Stimulated activated CD8-positive, alpha-beta memory T cell treated with anti-CD3 and anti-CD28 coated beads, Interleukin-4, amount 100 ng/mL, for 4 hours (primary cell): ENCODE measurements around the gene FOXN1.

Experiments used
- DNase-seq, 2 donors: peaks; one replicate each; pipeline ENCODE4 v3.0.0-alpha.2; 2020; ENCODE audit warnings: low read depth in 2 of 2, low spot score in 1 of 2

Gene FOXN1

GRCh38 chr17:28545787-28546415, 39.8 kb downstream of the FOXN1 start:
- DNase-seq = no peak

GRCh38 chr17:28547096-28547622, 41.0 kb downstream of the FOXN1 start:
- DNase-seq = no peak

GRCh38 chr17:28547623-28548416, 41.7 kb downstream of the FOXN1 start:
- DNase-seq = no peak

GRCh38 chr17:28548417-28549130, 42.4 kb downstream of the FOXN1 start:
- no peak for DNase-seq

- DNase-seq = peak in 1 of 2 donors; percentile 21
Measured at GRCh38 chr17:28549236-28550132, 43.3 kb downstream of the FOXN1 start.

- no peak for DNase-seq
Measured at GRCh38 chr17:28550858-28551257, 44.7 kb downstream of the FOXN1 start.

- no peak for DNase-seq
Measured at GRCh38 chr17:28551421-28552175, 45.5 kb downstream of the FOXN1 start.

- DNase-seq = peak; percentile 48 to 52
Measured at GRCh38 chr17:28552176-28552999, 46.2 kb downstream of the FOXN1 start, which contains the start of gene UNC119. Gene UNC119, minus strand, starts transcription at chr17:28552624. Its CDS starts 67 bp downstream, at chr17:28552557.

GRCh38 chr17:28553000-28553505, 46.9 kb downstream of the FOXN1 start:
- DNase-seq = no peak

GRCh38 chr17:28554565-28554964, 48.4 kb downstream of the FOXN1 start:
- no peak for DNase-seq

- DNase-seq = no peak
Measured at GRCh38 chr17:28555022-28555421, 48.9 kb downstream of the FOXN1 start.

GRCh38 chr17:28563475-28563874, 57.3 kb downstream of the FOXN1 start:
- DNase-seq = no peak

- no peak for DNase-seq
Measured at GRCh38 chr17:28567604-28568003, 61.5 kb downstream of the FOXN1 start.

GRCh38 chr17:28569446-28569845, 63.3 kb downstream of the FOXN1 start:
- DNase-seq = no peak

- no peak for DNase-seq
Measured at GRCh38 chr17:28570716-28571360, 64.7 kb downstream of the FOXN1 start.

GRCh38 chr17:28571361-28572122, 65.4 kb downstream of the FOXN1 start, which contains the start of gene PIGS:
Gene PIGS, minus strand, starts transcription at chr17:28571524. Its CDS starts 28 bp downstream, at chr17:28571496.
- DNase-seq = peak; percentile 78 to 80

- DNase-seq = no peak
Measured at GRCh38 chr17:28572259-28573039, 66.3 kb downstream of the FOXN1 start.
